SJSA1 (cell line): Measurements from ENCODE around the gene SNRPB. TPM values are rescaled to one million over a fixed set of nuclear protein-coding genes. Genes with fewer than 3 reads are reported as not detected.

Source experiments
- DNase-seq, 2 experiments: peaks; one replicate each; pipeline ENCODE4 v3.0.0-alpha.2; 2015 to 2020; ENCODE audit warnings: low spot score in 2 of 2, low read depth in 1 of 2
- H3K27ac ChIP-seq: fragments of 250-450 bp; sonication (Bioruptor Pico); 2 replicates; pipeline ENCODE4 v1.5.1; 2020; ENCODE audit warnings: mild to moderate bottlenecking, moderate library complexity
- H3K27me3 ChIP-seq: fragments of 250-450 bp; sonication (Bioruptor Pico); replicated peaks from 2 replicates; pipeline ENCODE4 v1.5.1; 2020; ENCODE audit warnings: mild to moderate bottlenecking, moderate library complexity
- H3K36me3 ChIP-seq: fragments of 250-450 bp; sonication (Bioruptor Pico); 2 replicates; pipeline ENCODE4 v1.5.1; 2020; ENCODE audit warnings: mild to moderate bottlenecking
- H3K4me1 ChIP-seq: fragments of 250-450 bp; sonication (Bioruptor Pico); replicated peaks from 2 replicates; pipeline ENCODE4 v1.6.1; 2021; ENCODE audit warnings: mild to moderate bottlenecking
- H3K4me3 ChIP-seq: fragments of 250-450 bp; sonication (Bioruptor Pico); 2 replicates; pipeline ENCODE4 v1.5.1; 2020; ENCODE audit warnings: mild to moderate bottlenecking
- H3K9me3 ChIP-seq: fragments of 250-450 bp; sonication (Bioruptor Pico); replicated peaks from 2 replicates; pipeline ENCODE4 v1.5.1; 2020; ENCODE audit warnings: mild to moderate bottlenecking
- total RNA-seq: library from RNA; depleted of rRNA; stranded (reverse); fragments of >200 nt; shearing (Covaris generic); gene quantifications from 2 replicates; pipeline ENCODE4 v1.2.3, GENCODE V29; 2014; rRNA removed

The SNRPB gene
- total RNA-seq, 1 experiment from 2014 or later, result 876 TPM

DNA sequence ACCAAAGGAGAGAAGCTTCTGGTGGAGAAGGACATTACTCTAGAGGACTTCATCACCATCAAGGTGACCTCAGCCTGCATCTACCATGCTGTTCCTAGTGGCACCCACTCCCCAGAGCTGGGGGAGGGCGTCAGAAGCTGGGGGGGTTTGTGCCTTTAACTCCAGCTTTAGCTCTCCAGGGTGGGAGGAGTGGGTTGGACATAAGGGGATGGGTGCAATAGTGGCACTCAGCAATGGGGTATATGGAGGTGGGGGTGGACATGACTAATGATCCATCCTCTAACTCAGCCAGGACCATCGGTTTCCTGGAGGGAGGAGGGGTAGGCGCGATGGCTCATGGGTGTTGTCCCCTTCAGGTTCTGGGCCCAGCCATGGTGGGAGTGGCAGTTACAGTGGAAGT lies 40.1 kb downstream of the SNRPB start:
- H3K27ac ChIP-seq, result no peak overlapping the region
- H3K4me1 ChIP-seq, result no peaks in the 10 kb centered on the region
- H3K27me3 ChIP-seq, result peaks cover 12% of the 10 kb centered on the region; the same call in 1 of the 2 replicates
- no peaks in the 10 kb centered on the region for H3K9me3 ChIP-seq
- no peaks in the 10 kb centered on the region for H3K36me3 ChIP-seq
- H3K4me3 ChIP-seq, result no peak overlapping the region
- DNase-seq, result no peak

DNA sequence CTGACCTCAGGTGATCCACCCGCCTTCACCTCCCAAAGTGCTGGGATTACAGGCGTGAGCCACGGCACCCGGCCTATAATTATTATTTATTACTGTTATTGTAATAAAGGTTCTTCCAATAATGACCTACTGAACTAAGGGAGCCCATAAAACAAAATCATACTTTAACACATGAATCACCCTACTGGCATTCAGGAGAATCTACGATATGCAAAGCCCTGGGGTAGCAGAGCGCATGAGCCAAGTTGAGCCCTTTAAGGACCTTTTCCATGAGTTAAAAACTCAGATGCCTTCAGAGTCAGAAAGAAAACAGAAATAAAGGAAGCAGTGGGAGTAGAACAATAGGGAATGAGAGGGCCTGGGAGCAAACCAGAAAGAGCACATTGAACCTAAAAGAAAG lies 41.5 kb downstream of the SNRPB start:
- peaks cover 12% of the 10 kb centered on the region; the same call in 1 of the 2 replicates for H3K27me3 ChIP-seq
- H3K4me3 ChIP-seq, result no peak overlapping the region
- H3K4me1 ChIP-seq, result no peaks in the 10 kb centered on the region
- no peaks in the 10 kb centered on the region for H3K36me3 ChIP-seq
- DNase-seq, result no peak
- no peaks in the 10 kb centered on the region for H3K9me3 ChIP-seq
- H3K27ac ChIP-seq, result no peak overlapping the region

DNA sequence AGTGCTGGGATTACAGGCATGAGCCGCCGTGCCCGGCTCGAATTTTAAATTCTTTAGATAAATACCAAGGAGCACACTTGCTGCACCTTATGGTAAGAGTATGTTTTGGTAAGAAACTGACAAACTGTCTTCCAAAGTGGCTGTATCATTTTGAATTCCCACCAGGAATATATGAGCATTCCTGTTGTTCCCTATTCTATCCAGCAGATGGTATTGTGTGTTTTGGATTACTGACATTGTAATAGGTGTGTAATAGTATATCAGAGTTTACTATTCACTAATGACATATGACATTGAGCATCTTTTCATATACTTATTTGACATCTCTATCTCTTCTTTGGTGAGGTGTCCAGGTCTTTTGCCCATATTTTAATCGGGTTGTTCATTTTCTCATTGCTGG lies 49.3 kb downstream of the SNRPB start:
- H3K27me3 ChIP-seq, result peaks cover 23% of the 10 kb centered on the region; the same call in 1 of the 2 replicates
- no peaks in the 10 kb centered on the region for H3K9me3 ChIP-seq
- no peak for DNase-seq
- no peaks in the 10 kb centered on the region for H3K36me3 ChIP-seq
- H3K4me1 ChIP-seq, result no peaks in the 10 kb centered on the region
- H3K4me3 ChIP-seq, result no peak overlapping the region
- no peak overlapping the region for H3K27ac ChIP-seq

DNA sequence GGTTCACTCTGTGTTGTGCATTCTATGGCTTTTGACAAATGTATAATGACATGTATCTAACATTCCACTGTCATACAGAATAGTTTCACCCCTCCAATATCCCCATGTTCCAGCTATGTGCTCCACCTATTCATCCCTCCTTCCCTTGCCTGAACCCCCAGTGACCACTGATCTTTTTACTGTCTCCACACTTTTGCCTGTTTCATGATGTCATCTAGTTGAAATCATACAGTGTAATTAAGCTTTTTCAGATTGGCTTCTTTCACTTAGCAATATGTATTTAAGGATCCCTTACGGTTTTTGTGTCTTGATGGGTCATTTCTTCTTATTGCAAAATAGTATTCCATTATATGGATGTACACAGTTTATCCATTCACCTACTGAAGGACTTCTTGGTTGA lies 50.1 kb downstream of the SNRPB start:
- Histone ChIP-seq H3K36me3 (no peaks in the 10 kb centered on the region), H3K27ac (no peak overlapping the region), H3K27me3 (peaks cover 23% of the 10 kb centered on the region; the same call in 1 of the 2 replicates), H3K4me1 (no peaks in the 10 kb centered on the region), H3K4me3 (no peak overlapping the region), H3K9me3 (no peaks in the 10 kb centered on the region)
- DNase-seq, result no peak

DNA sequence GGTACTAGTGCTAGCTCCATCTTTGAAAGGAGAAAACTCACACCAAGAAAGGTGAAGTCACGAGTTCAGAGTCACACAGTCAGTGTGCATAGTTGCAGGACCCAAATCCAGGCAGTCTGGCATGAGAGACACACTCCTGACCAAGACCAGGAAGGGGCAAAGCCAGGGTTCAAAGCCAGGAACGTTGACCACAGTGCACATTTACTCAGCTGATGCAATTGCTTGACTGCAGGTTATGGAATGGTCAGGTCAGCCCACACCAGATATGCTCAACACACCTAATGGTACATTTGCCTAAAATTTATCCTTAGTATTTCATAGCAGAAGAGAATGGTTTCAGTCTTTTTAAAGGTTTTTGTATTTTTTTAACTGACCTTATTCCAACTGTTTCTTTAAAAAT lies 52.2 kb downstream of the SNRPB start:
- H3K27ac ChIP-seq, result no peak overlapping the region
- peaks cover 22% of the 10 kb centered on the region for H3K27me3 ChIP-seq

DNA sequence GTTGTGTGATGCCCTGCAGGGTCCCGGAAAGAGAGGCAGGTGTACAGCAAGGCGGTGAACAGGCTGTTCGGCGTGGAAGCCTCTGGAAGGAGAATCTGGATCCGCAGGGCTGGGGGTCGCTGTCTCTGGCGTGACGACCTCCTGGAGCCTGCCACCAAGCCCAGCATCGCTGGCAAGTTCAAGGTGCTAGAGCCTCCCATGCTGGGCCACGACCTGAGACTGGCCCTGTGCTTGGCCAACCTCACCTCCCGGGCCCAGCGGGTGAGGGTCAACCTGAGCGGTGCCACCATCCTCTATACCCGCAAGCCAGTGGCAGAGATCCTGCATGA lies 53.4 kb downstream of the SNRPB start:
- no peak for DNase-seq
- Histone ChIP-seq H3K27me3 (peaks cover 20% of the 10 kb centered on the region), H3K27ac (no peak overlapping the region), H3K9me3 (no peaks in the 10 kb centered on the region), H3K4me1 (no peaks in the 10 kb centered on the region), H3K36me3 (no peaks in the 10 kb centered on the region), H3K4me3 (no peak overlapping the region)

More for the DNA sequence above, 52.2 kb downstream of the SNRPB start:
- no peaks in the 10 kb centered on the region for H3K9me3 ChIP-seq
- H3K4me1 ChIP-seq, result no peaks in the 10 kb centered on the region
- DNase-seq, result no peak
- no peaks in the 10 kb centered on the region for H3K36me3 ChIP-seq
- no peak overlapping the region for H3K4me3 ChIP-seq

DNA sequence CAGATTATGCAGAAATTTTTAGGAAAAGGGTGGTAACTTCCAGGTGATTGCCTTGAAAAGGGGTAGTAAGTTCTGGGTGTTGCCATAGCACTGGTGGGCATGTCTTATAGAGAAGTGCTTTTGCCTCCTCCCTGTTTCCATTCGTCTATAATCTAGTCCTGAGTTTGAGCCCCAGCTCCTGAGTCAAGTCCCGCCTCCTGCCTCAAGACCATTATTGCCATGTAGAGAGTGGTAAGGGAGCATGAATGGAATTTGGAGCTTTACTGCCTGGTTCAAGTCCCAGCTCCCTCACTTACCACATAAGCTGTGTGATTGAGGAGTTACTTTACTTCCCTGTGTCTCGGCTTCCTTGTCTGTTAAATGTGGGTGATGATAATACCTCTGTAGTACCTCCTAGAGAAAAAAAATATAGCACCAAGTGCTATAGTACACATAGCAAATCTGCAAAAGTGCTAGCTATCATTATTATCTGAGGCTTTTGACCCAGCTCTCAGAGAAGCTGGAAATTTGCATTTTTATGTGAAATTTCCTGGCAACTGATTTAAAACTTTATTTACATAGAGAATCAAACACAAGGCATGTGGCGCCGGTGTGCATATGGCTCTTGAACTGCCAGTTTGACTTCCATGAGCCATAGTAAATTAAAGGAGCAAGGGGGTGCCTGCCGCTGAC lies 53.9 kb downstream of the SNRPB start:
- DNase-seq, result no peak
- no peaks in the 10 kb centered on the region for H3K4me1 ChIP-seq
- H3K36me3 ChIP-seq, result no peaks in the 10 kb centered on the region
- H3K27me3 ChIP-seq, result peaks cover 17% of the 10 kb centered on the region
- H3K27ac ChIP-seq, result no peak overlapping the region
- no peaks in the 10 kb centered on the region for H3K9me3 ChIP-seq
- no peak overlapping the region for H3K4me3 ChIP-seq

Other genes starting within 250 kb of the SNRPB start
- 4.2 and 5.3 TPM in 2 replicates for gene TGM3, start 174.8 kb downstream of the SNRPB start, total RNA-seq
- not detected in 2 replicates for gene TGM6, start 89.9 kb downstream of the SNRPB start, total RNA-seq
- 6.9 and 8.4 TPM in 2 replicates for gene ZNF343, start 38.1 kb upstream of the SNRPB start, total RNA-seq
- gene TMC2, start 65.8 kb upstream of the SNRPB start, total RNA-seq, result not detected in 2 replicates
- 218 and 228 TPM in 2 replicates for gene NOP56, start 181.8 kb upstream of the SNRPB start, total RNA-seq
- 161 and 211 TPM in 2 replicates for gene IDH3B, start 193.4 kb upstream of the SNRPB start, total RNA-seq
- 4.0 and 4.4 TPM in 2 replicates for gene EBF4, start 222.0 kb upstream of the SNRPB start, total RNA-seq